Measurements from ENCODE around the gene TMEM161B. TPM values are rescaled to one million over a fixed set of nuclear protein-coding genes. Genes with fewer than 3 reads are reported as not detected.

TMEM161B gene
- total and polyA plus RNA-seq, 2 of the 13 experiments (the other 11 are each of a cell fraction or from before 2014, with no cell fraction given) = 15.0 to 22.1 TPM

DNA sequence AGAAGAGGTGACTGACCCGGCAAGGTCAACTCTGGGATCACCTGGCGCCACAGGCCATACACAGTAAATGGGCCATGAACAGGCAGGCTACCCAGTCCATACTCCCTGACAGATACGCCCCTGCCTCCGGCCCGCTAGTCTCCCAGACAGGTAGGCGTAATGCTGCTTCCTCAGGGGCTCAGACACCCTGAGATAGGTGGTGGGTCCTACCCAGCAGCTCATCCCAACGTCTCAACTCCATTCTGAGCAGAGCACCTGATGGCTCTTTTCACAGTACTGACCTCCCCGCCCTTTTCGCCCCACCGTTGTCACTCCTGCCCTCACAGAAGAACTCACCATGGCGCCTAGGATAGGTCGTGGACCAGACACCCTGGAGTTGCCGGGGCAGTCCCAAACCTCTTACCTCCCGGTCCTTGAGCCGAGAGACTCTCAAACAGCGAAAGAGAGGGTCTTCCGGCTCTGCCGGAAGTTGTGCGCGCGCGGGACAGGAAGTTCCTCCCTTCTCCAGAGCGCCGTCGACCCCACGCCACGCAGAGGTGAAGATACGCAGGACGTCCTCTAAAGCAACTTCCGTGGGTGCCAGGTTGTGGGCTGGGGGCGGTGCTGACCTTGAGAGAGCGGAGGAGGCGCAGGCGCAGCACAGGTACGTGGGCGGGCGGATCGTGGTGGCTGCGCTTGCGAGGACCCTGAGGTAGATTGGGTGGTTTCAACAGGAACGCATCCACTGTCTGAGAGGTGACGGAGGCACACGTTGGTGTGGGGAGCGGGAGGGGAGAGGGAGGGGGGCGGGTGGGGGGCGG, at the start of gene TMEM161B (continued):
- TF ChIP-seq JUNB (CRISPR knock-in tag; IDR thresholded peaks at IDR 0.05; ENCODE audit: borderline replicate concordance) (peak; percentile 37; the same call in 1 of the 2 replicates), CC2D1A (CRISPR knock-in tag; IDR thresholded peaks at IDR 0.05) (no peak), REPIN1 (CRISPR knock-in tag; IDR thresholded peaks at IDR 0.05; ENCODE audit: borderline replicate concordance, low read depth) (peak; percentile 59; the same call in 1 of the 2 replicates), ZNF556 (CRISPR knock-in tag; IDR thresholded peaks at IDR 0.05; ENCODE audit: borderline replicate concordance) (0 out of 2 replicates have a peak, but pooled peaks have one; percentile 42), ZBTB1 (CRISPR knock-in tag; IDR thresholded peaks at IDR 0.05; ENCODE audit: borderline replicate concordance) (no peak), ZBTB21 (CRISPR knock-in tag; IDR thresholded peaks at IDR 0.05) (0 out of 2 replicates have a peak, but pooled peaks have one; percentile 55), SRSF1 (optimal IDR thresholded peaks at IDR 0.05; ENCODE audit: low read depth, low read length) (peak; percentile 56), NR2F2 (IDR thresholded peaks at IDR 0.05; ENCODE audit: borderline replicate concordance, low read depth) (peak; percentile 13; the same call in 1 of the 2 replicates), ZNF350 (CRISPR knock-in tag; IDR thresholded peaks at IDR 0.05; ENCODE audit: borderline replicate concordance, low read depth) (peak; percentile 77; the same call in 1 of the 2 replicates), ETV5 (CRISPR knock-in tag; IDR thresholded peaks at IDR 0.05; ENCODE audit: borderline replicate concordance) (peak; percentile 47; the same call in 1 of the 2 replicates), SPEN (CRISPR knock-in tag; IDR thresholded peaks at IDR 0.05; ENCODE audit: low read depth) (peak; percentile 90; the same call in 1 of the 2 replicates), SP4 (CRISPR knock-in tag; IDR thresholded peaks at IDR 0.05) (peak; percentile 71; the same call in 1 of the 2 replicates), POLR2AphosphoS2 (IDR thresholded peaks at IDR 0.05; ENCODE audit: low read depth, low read length) (no peak), ZNF530 (CRISPR knock-in tag; IDR thresholded peaks at IDR 0.05; ENCODE audit: low read depth) (no peak), MIXL1 (CRISPR knock-in tag; IDR thresholded peaks at IDR 0.05) (peak; percentile 58; the same call in 1 of the 2 replicates), SCMH1 (CRISPR knock-in tag; IDR thresholded peaks at IDR 0.05; ENCODE audit: borderline replicate concordance) (no peak), PCBP1 (IDR thresholded peaks at IDR 0.05; ENCODE audit: borderline replicate concordance, low read depth, low read length) (0 out of 2 replicates have a peak, but pooled peaks have one; percentile 38)
- TF ChIP-seq, protein P1, sequence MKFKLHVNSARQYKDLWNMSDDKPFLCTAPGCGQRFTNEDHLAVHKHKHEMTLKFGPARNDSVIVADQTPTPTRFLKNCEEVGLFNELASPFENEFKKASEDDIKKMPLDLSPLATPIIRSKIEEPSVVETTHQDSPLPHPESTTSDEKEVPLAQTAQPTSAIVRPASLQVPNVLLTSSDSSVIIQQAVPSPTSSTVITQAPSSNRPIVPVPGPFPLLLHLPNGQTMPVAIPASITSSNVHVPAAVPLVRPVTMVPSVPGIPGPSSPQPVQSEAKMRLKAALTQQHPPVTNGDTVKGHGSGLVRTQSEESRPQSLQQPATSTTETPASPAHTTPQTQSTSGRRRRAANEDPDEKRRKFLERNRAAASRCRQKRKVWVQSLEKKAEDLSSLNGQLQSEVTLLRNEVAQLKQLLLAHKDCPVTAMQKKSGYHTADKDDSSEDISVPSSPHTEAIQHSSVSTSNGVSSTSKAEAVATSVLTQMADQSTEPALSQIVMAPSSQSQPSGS (CRISPR knock-in tag; IDR thresholded peaks at IDR 0.05) = peak; percentile 42; the same call in 1 of the 2 replicates
- TF ChIP-seq, protein P2, sequence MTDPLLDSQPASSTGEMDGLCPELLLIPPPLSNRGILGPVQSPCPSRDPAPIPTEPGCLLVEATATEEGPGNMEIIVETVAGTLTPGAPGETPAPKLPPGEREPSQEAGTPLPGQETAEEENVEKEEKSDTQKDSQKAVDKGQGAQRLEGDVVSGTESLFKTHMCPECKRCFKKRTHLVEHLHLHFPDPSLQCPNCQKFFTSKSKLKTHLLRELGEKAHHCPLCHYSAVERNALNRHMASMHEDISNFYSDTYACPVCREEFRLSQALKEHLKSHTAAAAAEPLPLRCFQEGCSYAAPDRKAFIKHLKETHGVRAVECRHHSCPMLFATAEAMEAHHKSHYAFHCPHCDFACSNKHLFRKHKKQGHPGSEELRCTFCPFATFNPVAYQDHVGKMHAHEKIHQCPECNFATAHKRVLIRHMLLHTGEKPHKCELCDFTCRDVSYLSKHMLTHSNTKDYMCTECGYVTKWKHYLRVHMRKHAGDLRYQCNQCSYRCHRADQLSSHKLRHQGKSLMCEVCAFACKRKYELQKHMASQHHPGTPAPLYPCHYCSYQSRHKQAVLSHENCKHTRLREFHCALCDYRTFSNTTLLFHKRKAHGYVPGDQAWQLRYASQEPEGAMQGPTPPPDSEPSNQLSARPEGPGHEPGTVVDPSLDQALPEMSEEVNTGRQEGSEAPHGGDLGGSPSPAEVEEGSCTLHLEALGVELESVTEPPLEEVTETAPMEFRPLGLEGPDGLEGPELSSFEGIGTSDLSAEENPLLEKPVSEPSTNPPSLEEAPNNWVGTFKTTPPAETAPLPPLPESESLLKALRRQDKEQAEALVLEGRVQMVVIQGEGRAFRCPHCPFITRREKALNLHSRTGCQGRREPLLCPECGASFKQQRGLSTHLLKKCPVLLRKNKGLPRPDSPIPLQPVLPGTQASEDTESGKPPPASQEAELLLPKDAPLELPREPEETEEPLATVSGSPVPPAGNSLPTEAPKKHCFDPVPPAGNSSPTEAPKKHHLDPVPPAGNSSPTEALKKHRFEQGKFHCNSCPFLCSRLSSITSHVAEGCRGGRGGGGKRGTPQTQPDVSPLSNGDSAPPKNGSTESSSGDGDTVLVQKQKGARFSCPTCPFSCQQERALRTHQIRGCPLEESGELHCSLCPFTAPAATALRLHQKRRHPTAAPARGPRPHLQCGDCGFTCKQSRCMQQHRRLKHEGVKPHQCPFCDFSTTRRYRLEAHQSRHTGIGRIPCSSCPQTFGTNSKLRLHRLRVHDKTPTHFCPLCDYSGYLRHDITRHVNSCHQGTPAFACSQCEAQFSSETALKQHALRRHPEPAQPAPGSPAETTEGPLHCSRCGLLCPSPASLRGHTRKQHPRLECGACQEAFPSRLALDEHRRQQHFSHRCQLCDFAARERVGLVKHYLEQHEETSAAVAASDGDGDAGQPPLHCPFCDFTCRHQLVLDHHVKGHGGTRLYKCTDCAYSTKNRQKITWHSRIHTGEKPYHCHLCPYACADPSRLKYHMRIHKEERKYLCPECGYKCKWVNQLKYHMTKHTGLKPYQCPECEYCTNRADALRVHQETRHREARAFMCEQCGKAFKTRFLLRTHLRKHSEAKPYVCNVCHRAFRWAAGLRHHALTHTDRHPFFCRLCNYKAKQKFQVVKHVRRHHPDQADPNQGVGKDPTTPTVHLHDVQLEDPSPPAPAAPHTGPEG (CRISPR knock-in tag; IDR thresholded peaks at IDR 0.05) = peak; percentile 32; the same call in 1 of the 2 replicates
- TF ChIP-seq, protein P3, sequence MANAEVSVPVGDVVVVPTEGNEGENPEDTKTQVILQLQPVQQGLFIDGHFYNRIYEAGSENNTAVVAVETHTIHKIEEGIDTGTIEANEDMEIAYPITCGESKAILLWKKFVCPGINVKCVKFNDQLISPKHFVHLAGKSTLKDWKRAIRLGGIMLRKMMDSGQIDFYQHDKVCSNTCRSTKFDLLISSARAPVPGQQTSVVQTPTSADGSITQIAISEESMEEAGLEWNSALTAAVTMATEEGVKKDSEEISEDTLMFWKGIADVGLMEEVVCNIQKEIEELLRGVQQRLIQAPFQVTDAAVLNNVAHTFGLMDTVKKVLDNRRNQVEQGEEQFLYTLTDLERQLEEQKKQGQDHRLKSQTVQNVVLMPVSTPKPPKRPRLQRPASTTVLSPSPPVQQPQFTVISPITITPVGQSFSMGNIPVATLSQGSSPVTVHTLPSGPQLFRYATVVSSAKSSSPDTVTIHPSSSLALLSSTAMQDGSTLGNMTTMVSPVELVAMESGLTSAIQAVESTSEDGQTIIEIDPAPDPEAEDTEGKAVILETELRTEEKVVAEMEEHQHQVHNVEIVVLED (CRISPR knock-in tag; IDR thresholded peaks at IDR 0.05; ENCODE audit: borderline replicate concordance) = peak; percentile 100

Data from HepG2 (cell line).